Muscle layer of colon (tissue), 2 donors: ENCODE data around the gene CCDC32.

Experiments used
- H3K27ac ChIP-seq: one replicate; pipeline ENCODE4 v1.7.0; 2013; ENCODE audit warnings: low read depth, mild to moderate bottlenecking, low read length, moderate library complexity
- H3K27me3 ChIP-seq, 2 donors: one replicate each; pipeline ENCODE4 v1.7.0; 2013; ENCODE audit warnings: low read length in 2 of 2, mild to moderate bottlenecking in 2 of 2; ENCODE audit not compliant: insufficient read depth in 2 of 2, control insufficient read depth in 1 of 2
- H3K36me3 ChIP-seq: one replicate; pipeline ENCODE4 v1.7.0; 2013; ENCODE audit warnings: mild to moderate bottlenecking, low read length; ENCODE audit not compliant: insufficient read depth
- H3K4me1 ChIP-seq: one replicate; pipeline ENCODE4 v1.7.0; 2013; ENCODE audit warnings: mild to moderate bottlenecking, low read length; ENCODE audit not compliant: insufficient read depth
- H3K4me3 ChIP-seq, 2 donors: one replicate each; pipeline ENCODE4 v1.7.0; 2013; ENCODE audit warnings: low read length in 2 of 2, low read depth in 1 of 2, mild to moderate bottlenecking in 1 of 2, moderate library complexity in 1 of 2
- H3K9ac ChIP-seq: one replicate; pipeline ENCODE4 v1.7.0; 2013; ENCODE audit warnings: low read length
- H3K9me3 ChIP-seq: one replicate; pipeline ENCODE4 v1.7.0; 2013; ENCODE audit warnings: mild to moderate bottlenecking, low read length
- donor health status: abdominal sarcoma.
- donor health status: Adenocarcinoma of cecum.

CCDC32 gene

GRCh38 chr15:40543082-40543481 is 21.8 kb downstream of the CCDC32 start:
- Histone ChIP-seq H3K27ac (no peak overlapping the region), H3K9ac (no peak overlapping the region), H3K36me3 (peaks cover 7% of the 10 kb centered on the region), H3K4me1 (no peaks in the 10 kb centered on the region), H3K4me3 (no peak overlapping the region), H3K9me3 (no peaks in the 10 kb centered on the region), H3K27me3 (no peaks in the 10 kb centered on the region)

DNA sequence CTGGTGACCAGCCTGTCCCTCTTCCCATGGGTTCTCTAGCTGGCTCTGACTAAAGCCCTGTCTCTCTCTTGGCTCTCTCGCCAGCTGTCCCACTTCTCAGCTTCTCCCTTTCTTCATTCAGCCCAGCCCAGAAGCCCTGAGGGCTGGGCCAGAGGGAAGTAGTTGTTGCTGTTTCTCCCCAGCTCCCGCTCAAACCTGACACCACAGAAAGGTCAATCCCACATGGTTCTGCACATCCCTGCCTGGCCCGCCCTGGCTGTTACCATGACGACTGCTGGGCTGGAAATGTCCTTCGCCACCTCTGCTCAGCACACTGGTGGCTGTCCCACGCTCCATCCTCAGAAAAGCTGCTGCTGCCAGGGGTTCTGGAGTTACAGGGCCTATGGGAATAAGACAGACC is 25.9 kb downstream of the CCDC32 start:
- Histone ChIP-seq H3K27me3 (no peaks in the 10 kb centered on the region), H3K36me3 (no peaks in the 10 kb centered on the region)

GRCh38 chr15:40536501-40536900 is 28.3 kb downstream of the CCDC32 start:
- Histone ChIP-seq H3K9me3 (no peaks in the 10 kb centered on the region), H3K4me3 (no peak overlapping the region)

More for the DNA sequence above, 25.9 kb downstream of the CCDC32 start:
- Histone ChIP-seq H3K4me3 (no peak overlapping the region), H3K4me1 (peaks cover 7% of the 10 kb centered on the region), H3K27ac (no peak overlapping the region), H3K9me3 (no peaks in the 10 kb centered on the region), H3K9ac (no peak overlapping the region)

DNA sequence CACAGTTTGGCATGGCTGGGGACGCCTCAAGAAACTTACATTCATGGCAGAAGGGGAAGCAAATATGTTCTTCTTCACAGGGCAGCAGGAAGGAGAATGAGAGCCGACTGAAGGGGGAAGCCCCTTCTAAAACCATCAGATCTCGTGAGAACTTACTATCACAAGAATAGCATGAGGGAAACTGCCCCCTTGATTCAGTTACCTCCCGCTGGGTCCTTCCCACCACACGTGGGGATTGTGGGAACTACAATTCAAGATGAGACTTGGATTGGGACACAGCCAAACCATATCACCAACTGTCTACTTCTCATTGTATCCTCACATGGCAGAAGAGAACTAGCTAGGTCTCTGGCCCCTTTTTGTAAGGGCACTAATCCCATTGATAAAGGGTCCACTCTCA is 30.5 kb downstream of the CCDC32 start:
- Histone ChIP-seq H3K27ac (no peak overlapping the region), H3K36me3 (no peaks in the 10 kb centered on the region), H3K27me3 (no peaks in the 10 kb centered on the region), H3K9me3 (no peaks in the 10 kb centered on the region), H3K4me3 (no peak overlapping the region), H3K4me1 (peaks cover 7% of the 10 kb centered on the region), H3K9ac (no peak overlapping the region)

More at GRCh38 chr15:40536501-40536900, 28.3 kb downstream of the CCDC32 start:
- no peak overlapping the region for H3K9ac ChIP-seq
- peaks cover 7% of the 10 kb centered on the region for H3K4me1 ChIP-seq
- H3K27me3 ChIP-seq, result no peaks in the 10 kb centered on the region
- H3K36me3 ChIP-seq, result no peaks in the 10 kb centered on the region
- H3K27ac ChIP-seq, result no peak overlapping the region

DNA sequence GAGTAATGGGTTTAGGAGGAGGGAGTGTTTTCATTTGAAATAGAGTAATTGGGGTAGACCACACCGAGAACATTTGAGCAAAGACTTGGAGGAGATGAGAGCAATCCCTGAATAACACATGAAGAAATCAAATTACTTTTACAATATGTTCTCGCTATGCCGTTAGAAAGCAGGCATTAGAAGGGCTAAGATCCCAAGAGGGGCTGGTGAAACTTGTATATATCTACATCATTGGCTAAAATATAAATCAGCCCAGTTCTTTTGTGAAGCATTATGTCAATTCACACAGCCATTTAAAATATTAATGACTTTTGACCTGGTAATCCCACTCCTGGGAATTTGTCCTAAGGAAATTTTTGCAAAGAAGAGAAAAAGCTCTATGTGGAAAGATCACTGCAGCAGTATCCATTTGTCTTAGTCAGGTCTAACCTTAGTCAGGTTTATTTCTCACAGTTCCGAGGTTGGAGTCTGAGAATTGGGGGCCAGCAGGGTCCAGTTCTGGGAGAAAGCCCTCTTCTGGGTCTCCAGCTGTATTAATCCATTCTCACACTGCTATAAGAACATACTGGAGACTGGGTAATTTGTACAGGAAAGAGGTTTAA is 31.0 kb downstream of the CCDC32 start:
- Histone ChIP-seq H3K4me1 (peaks cover 7% of the 10 kb centered on the region), H3K27me3 (no peaks in the 10 kb centered on the region), H3K4me3 (no peak overlapping the region), H3K9ac (no peak overlapping the region), H3K27ac (no peak overlapping the region), H3K36me3 (no peaks in the 10 kb centered on the region), H3K9me3 (no peaks in the 10 kb centered on the region)

DNA sequence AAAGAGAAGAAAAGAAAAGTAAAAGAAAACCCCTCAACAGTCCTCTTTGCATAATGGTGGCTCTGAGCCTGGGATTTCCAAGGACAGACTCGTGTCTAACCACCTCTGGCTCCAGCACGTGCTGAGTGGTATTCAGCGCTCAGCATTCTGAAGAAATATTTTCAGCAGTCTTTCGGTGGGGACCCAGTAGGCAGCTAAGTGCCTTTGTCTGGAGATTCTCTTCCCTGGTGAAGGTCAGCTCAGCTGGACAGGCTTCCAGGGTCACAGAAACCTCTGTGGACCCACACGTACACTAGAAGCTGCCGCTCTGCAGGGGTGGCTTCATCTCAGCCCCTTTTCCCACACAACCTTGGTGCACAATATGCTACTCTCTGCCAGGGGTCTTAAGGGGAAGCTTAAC is 36.0 kb downstream of the CCDC32 start:
- Histone ChIP-seq H3K27me3 (no peaks in the 10 kb centered on the region), H3K9ac (no peak overlapping the region), H3K9me3 (no peaks in the 10 kb centered on the region), H3K4me1 (no peaks in the 10 kb centered on the region), H3K27ac (no peak overlapping the region), H3K36me3 (no peaks in the 10 kb centered on the region), H3K4me3 (no peak overlapping the region)

DNA sequence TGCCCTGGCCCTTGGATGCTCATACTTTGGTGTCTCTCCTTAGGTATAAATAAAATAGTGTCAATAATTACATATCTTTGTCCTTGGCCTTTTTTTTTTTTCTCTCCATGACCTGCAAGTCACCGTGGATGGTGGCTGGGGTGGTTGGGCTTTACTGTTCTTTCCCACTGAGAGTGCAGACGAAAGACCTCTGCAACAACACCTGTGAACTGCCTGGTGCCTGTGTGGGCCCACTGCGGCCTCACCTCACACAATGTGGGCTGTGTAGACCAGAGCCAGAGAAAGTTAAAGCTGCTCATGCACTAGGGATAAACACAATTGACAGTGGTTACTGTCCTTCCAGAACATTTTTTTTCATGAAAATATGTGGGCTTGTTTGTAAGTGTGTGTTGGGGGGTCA is 39.0 kb downstream of the CCDC32 start:
- Histone ChIP-seq H3K27me3 (no peaks in the 10 kb centered on the region), H3K4me3 (no peak overlapping the region), H3K36me3 (no peaks in the 10 kb centered on the region), H3K9me3 (no peaks in the 10 kb centered on the region), H3K27ac (no peak overlapping the region), H3K9ac (no peak overlapping the region), H3K4me1 (no peaks in the 10 kb centered on the region)

DNA sequence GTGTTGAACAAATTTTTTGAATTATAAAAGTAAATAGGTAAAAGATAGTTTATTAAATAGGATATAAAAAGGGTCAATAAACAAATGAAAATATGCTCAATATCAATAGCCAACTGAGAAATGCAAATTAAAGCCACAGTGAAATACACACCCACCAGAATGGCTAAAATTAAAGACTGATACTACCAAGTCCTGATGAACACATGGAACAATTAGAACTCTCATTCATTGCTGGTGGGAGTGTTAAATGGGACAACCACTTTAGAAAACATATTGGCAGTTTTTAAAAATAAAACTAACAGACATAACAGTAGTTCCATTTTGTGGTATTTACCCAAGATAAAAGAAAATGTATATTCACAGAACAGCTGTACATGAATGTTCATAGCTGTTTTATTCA is 41.2 kb downstream of the CCDC32 start:
- Histone ChIP-seq H3K9ac (no peak overlapping the region), H3K27me3 (no peaks in the 10 kb centered on the region)

GRCh38 chr15:40516322-40516721 is 48.5 kb downstream of the CCDC32 start:
- no peak overlapping the region for H3K27ac ChIP-seq
- H3K4me1 ChIP-seq, result no peaks in the 10 kb centered on the region
- H3K9ac ChIP-seq, result no peak overlapping the region
- H3K27me3 ChIP-seq, result no peaks in the 10 kb centered on the region
- H3K36me3 ChIP-seq, result no peaks in the 10 kb centered on the region
- no peak overlapping the region for H3K4me3 ChIP-seq
- no peaks in the 10 kb centered on the region for H3K9me3 ChIP-seq

More for the DNA sequence above, 41.2 kb downstream of the CCDC32 start:
- H3K27ac ChIP-seq, result no peak overlapping the region
- H3K9me3 ChIP-seq, result no peaks in the 10 kb centered on the region
- H3K4me1 ChIP-seq, result no peaks in the 10 kb centered on the region
- no peaks in the 10 kb centered on the region for H3K36me3 ChIP-seq
- H3K4me3 ChIP-seq, result no peak overlapping the region

DNA sequence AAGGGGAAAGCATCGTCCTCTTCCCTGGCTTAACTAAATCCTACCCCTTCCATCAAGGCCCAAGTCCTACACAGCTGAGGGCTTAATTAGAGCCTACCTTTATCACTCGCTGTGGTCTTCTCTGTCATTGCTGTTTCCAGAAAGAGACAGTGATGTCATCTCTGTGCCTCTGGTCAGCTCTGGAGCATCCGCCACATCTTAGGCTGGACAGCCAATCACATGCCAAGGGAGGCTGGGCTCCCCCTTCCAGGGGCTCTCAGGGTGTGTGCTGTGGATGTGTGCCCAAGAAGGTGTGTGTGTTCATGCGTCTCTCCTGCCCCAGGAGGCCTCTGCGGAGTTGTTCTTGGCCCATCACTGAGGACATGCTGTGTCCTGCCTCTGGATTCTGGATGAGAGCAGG is 51.2 kb downstream of the CCDC32 start:
- Histone ChIP-seq H3K36me3 (no peaks in the 10 kb centered on the region), H3K9me3 (no peaks in the 10 kb centered on the region), H3K27me3 (no peaks in the 10 kb centered on the region), H3K27ac (no peak overlapping the region), H3K9ac (no peak overlapping the region), H3K4me1 (no peaks in the 10 kb centered on the region), H3K4me3 (no peak overlapping the region)

DNA sequence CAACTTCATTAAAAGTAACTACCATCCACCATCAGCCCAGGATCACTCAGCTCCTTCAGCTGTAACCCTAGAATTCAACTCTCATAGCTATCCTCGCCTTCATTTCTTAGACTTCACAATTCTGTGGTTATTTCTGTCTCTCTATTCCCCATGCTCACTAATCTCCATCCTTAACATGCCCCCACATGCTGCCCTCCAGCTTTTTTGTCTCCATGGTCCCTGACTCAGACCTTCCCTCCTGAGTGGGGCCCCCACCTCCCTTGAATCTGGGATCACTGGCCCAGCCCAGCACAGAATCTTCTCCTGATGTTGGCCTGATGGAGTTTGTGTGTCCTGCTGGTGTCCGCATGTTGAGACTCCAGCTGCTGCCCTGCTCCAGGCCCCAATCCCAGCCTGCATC is 52.4 kb downstream of the CCDC32 start:
- Histone ChIP-seq H3K9ac (no peak overlapping the region), H3K27me3 (no peaks in the 10 kb centered on the region), H3K4me3 (no peak overlapping the region), H3K27ac (no peak overlapping the region), H3K9me3 (no peaks in the 10 kb centered on the region), H3K36me3 (no peaks in the 10 kb centered on the region), H3K4me1 (no peaks in the 10 kb centered on the region)

- no peaks in the 10 kb centered on the region for H3K27me3 ChIP-seq
- H3K27ac ChIP-seq, result no peak overlapping the region
- peaks cover 4% of the 10 kb centered on the region for H3K4me1 ChIP-seq
- H3K36me3 ChIP-seq, result no peaks in the 10 kb centered on the region
- peak overlapping the region; percentile 54 to 64 for H3K4me3 ChIP-seq
- peak overlapping the region; percentile 14 for H3K9ac ChIP-seq
- no peaks in the 10 kb centered on the region for H3K9me3 ChIP-seq
These were observed 53.2 kb downstream of the CCDC32 start for GRCh38 chr15:40511472-40512133.
